HG03196 (cell line): ENCODE results near the gene CTIF.

Experiments used
- ATAC-seq: cut with Tn5 transposase; IDR thresholded peaks from one replicate; pipeline ENCODE4 v1.9.1; 2021; ENCODE audit not compliant: unreplicated experiment

Gene CTIF

GRCh38 chr18:48617844-48618497 lies 79.1 kb downstream of the CTIF start:
- ATAC-seq: no peak

DNA sequence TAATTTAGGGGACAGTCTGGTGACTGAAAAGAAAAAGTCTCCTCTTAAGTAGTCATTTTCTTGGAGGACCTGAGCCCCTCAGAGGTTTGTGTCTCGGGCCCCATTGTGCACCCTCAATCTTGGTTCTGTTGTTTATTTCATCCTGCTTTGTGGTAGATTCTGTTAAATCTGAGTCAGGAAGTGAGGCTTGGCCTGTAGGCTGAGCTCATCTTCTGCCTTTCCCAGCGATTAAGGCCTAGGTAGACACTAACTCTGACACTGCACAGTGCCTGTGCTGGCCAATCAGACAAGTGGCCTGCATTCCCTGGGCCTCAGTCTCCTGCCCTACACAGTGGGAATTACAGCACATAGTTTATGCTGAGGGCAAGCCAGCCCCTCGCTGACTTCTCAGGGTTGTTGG lies 80.2 kb downstream of the CTIF start:
- ATAC-seq: no peak

- ATAC-seq: no peak
Observed at GRCh38 chr18:48619501-48619900, 80.7 kb downstream of the CTIF start.

DNA sequence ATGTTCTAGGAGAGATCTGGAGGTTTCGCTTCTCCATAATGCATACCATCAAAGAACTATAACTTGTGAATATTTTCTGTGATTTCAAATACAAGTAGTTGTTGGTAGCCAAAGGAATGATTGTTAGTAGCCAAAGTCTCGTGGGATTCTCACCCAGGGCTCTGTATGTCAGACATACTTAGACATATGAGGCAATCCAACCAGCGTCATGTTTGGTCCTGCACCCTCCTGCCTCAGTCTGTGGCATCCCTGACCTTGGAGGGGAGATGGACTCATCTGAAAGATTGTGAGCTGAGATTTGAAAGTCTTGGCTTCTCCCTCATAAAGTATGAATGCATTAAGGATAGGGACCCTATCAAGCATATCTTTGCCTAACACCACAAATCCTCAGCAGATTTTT lies 81.2 kb downstream of the CTIF start:
- ATAC-seq: no peak

GRCh38 chr18:48621240-48621639 lies 82.4 kb downstream of the CTIF start:
- no peak for ATAC-seq

DNA sequence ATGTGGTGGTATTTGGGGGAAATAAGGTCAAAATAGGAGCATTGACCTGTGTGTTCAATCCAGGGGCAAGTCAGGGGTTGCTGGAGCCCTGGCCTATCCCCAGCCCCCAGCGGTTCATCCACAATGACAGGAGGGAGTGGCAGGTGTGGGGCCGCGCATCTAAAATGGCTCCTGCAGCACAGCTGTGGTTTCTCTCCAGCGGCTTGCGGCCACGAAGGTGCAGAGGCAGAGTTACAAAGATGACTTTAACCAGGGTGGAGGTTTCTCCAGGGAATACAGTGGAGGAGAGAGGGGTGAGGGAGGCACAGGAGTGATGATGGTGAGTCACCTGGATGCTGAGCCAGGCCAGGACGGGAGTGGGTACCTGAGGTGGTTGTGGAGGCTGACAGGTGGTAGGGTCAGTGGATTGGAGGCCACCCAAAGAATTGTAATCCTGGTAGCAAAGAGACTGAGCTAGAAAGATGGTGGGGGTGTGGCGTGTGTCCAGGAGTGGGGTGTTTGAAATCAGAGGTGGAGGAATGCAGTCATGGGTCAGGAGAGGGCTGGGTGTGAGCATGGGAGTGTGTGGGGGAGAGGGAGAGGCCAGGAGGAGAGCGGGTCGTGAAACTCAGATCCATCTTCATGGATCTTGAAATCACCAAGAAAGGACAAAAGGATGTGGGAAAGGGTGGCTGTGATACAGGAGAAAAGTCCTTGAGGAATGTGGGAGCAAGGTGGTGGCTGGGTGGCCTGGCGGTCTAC lies 83.2 kb downstream of the CTIF start:
- no peak for ATAC-seq

DNA sequence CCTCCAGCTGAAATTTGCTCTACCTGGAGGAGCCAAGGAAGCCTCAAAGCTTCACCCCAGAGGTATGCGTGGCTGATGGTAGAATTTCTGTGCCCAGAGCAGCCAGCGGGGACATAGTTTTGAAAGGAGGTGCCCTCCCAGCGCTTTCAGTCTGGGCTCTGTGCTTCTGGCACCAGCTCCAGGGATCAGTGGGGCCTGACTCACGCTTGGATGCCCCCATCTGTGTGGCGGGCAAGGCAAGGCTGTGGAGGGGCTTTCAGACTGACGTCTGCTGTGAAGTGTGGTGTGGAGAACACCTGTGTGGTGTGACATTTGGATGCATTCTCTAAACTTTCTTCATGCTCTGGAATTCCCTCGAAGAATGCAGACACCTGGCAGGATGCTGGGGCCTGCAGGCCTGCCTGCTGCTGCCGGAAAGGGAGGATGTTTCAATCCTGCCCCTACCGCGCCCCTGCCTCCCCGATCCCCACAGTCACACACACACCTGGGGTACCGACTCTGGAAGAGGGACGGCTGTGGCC lies 84.1 kb downstream of the CTIF start:
- no peak for ATAC-seq

- no peak for ATAC-seq
Observed at GRCh38 chr18:48623468-48624235, 84.8 kb downstream of the CTIF start.

DNA sequence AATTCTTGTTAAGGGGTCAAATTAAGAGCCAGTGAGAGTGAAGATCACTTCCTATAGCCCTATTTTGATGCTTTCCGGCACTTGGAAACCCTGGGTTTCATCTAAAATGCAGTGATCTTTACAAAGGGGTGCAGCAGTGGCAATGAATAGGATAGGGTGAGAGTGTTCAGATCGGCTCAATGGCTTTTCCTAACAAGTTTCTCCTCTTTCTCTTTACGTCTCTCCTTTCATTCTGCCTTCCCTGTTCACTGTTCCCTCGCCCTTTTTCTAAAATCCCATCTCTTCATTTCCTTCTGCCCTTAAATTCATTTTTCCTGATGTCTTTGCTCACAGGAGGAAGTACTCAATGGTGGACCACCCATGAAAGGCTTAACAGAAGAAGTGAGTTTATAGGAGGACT lies 86.0 kb downstream of the CTIF start:
- ATAC-seq: no peak

- no peak for ATAC-seq
Observed at GRCh38 chr18:48627216-48627615, 88.4 kb downstream of the CTIF start.

GRCh38 chr18:48629730-48630324 lies 91.0 kb downstream of the CTIF start:
- no peak for ATAC-seq

- no peak for ATAC-seq
Observed at GRCh38 chr18:48631851-48632250, 93.0 kb downstream of the CTIF start.

GRCh38 chr18:48632676-48633257 lies 93.9 kb downstream of the CTIF start:
- ATAC-seq: no peak

DNA sequence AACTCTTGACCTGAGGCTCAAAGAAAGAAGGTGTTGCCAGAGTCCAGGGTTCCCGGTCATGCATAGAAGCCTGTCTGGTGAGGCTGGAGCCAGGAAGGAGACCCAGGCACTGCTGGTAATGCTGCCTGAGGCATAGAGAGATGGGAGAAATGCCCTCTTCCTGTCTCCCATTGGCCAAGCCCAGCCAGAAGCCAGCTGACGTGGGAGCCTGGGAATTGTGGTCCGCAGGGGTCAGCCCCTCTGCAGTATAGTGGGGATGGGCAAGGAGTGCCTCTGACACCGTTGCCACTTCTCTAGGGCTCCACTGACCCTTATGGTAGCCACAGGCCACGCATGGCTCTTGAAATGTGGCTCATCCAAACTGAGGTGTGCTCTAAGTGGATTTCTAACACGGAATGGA lies 95.7 kb downstream of the CTIF start:
- ATAC-seq: no peak

- no peak for ATAC-seq
Observed at GRCh38 chr18:48634975-48635374, 96.1 kb downstream of the CTIF start.

DNA sequence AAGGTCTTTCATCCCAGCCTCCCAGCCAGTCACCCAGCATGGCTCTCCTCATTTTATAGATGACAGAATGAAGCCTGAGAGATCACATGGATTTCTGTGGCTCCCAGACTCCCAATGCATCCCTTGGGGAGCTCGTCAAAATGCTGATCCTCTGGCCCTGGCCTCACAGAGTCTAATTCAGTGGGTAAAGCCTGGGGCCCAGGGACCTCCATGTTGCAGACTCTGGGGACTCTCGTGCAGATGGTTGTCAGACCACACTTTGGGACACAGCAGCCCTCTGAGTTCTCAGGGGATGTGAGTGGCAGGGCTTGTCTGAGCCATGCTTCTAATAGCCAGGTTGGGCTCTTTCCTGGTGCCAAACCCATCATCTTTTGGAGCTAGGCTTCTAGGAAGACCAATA lies 97.0 kb downstream of the CTIF start:
- no peak for ATAC-seq

DNA sequence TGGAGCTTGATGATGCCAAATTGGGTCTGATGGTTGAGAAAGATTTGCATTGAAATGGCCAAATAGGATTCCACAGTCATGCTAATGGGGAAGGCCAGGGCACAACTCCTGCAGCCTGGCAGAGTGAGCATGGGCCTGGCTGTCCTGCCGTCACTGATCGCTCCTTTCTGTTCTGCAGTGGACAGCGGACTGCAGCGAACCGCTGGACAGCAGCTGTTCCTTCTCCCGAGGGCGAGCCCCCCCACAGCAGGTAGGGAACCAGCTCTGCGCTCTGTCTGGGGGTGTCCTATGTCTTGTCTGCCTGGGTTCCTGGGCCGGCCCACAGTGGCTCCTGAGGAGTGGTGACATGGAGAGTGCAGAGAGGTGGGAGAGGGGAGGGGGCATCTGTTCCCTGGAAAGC lies 97.6 kb downstream of the CTIF start:
- ATAC-seq: no peak

DNA sequence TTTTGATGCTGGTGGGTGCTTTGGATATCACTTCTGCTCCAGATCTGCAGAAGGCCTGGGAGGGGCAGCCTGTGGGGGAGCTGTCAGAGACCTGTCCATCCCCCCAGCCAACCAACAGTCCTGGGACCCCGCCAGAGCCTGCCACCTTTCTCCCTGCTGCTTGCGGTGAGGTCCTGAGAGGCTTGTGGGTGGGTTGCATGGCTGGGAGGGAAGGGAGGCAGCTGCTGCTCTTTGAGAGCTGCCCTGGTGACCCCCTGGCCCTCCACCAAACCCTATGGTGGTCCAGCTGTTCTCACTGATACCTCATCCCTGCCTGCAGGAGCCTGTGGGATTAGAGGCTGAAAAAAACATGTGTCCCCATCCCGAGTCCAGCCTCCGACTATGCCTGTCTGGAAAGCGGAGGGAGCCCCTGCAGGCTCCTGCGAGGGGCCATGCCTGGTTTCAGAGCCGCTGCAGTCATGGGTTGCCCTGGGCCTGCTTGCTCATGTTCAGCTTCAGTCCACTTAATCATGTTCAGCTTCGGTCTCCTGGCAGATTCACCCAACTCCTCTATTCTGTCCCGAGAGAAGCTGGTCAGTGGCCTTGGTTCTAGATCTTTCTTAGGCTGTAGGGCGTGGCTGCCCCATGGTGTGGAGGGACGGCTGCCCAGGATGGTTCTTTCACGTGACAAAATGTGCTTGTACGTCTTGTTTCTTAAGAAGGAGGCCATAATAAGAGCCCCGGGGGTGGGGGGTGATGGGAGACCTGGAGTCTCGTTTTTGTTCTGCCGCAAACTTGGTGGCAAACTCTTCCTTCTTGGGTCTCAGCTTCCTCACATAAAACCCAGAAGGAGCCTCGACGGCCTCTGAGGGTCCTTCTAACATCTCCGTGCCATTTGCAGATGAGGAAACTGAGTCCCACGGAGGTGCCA lies 98.5 kb downstream of the CTIF start:
- no peak for ATAC-seq

DNA sequence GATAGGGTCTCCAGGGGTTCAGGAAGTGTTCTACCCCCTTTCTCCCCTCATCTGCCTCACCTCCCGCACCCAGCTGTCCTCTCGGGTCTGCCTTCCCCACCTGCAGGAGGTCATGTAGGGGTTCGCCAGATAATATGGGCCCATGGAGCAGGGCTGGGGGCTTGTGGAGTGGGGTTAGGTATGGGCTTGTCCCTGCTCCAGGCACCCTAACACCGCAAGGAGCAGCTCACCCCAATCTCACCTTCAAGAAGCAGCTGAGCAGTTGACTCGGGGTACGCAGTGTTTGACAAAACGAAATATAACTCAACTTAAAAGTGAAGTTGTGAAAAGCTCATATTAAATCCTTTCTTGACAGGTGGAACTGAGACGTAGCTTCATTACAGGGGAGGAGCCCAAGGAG lies 99.6 kb downstream of the CTIF start:
- ATAC-seq: no peak
